OCI-LY3 (cell line): ENCODE data around the gene DSCAM.

ENCODE experiments used
- H2AFZ ChIP-seq: fragments of 200-600, 300-600 bp; shearing (Covaris generic); 2 replicates; pipeline ENCODE4 v1.6.0; 2014; ENCODE audit warnings: antibody characterized with exemption, low read depth, low read length
- H3K27ac ChIP-seq: fragments of 200-600, 300-600 bp; sonication (generic); 2 replicates; pipeline ENCODE4 v1.5.1; 2014; ENCODE audit warnings: mild to moderate bottlenecking, low read length, moderate library complexity, mixed read lengths
- H3K27me3 ChIP-seq: fragments of 200-600, 300-600 bp; sonication (generic); 2 replicates; pipeline ENCODE4 v1.6.1; 2014; ENCODE audit warnings: low read depth, low read length, mixed read lengths
- H3K36me3 ChIP-seq: fragments of 200-600, 300-600 bp; sonication (generic); replicated peaks from 2 replicates; pipeline ENCODE3; 2014; ENCODE audit warnings: low read depth, low read length, mixed read lengths
- H3K4me1 ChIP-seq: fragments of 300-600, 200-600 bp; sonication (generic); 2 replicates; pipeline ENCODE4 v1.6.1; 2014; ENCODE audit warnings: low read length, mixed read lengths
- H3K4me2 ChIP-seq: fragments of 200-600, 300-600 bp; sonication (generic); 2 replicates; pipeline ENCODE4 v1.6.1; 2014; ENCODE audit warnings: low read length, mixed read lengths
- H3K4me3 ChIP-seq: fragments of 300-600, 200-600 bp; sonication (generic); 2 replicates; pipeline ENCODE4 v1.5.1; 2014; ENCODE audit warnings: antibody characterized with exemption, mild to moderate bottlenecking, low read length, moderate library complexity
- H3K79me2 ChIP-seq: fragments of 300-600, 200-600 bp; shearing (Covaris generic); 2 replicates; pipeline ENCODE4 v1.6.1; 2014; ENCODE audit warnings: mild to moderate bottlenecking, low read length, mixed read lengths
- H3K9ac ChIP-seq: fragments of 300-600, 200-600 bp; shearing (Covaris generic); 2 replicates; pipeline ENCODE4 v1.6.0; 2014; ENCODE audit warnings: mild to moderate bottlenecking, low read length, moderate library complexity
- H3K9me3 ChIP-seq: fragments of 200-600, 300-600 bp; shearing (Covaris generic); 2 replicates; pipeline ENCODE4 v1.6.1; 2014; ENCODE audit warnings: low read length, mixed read lengths; ENCODE audit not compliant: insufficient read depth
- H4K20me1 ChIP-seq: fragments of 200-600, 300-600 bp; sonication (generic); 2 replicates; pipeline ENCODE4 v1.6.1; 2016; ENCODE audit warnings: low read length, mixed read lengths; ENCODE audit not compliant: insufficient read depth
- CTCF ChIP-seq: fragments of 200-600, 300-600 bp; sonication (generic); IDR thresholded peaks from 2 replicates; pipeline ENCODE4 v1.5.1; 2014; ENCODE audit warnings: antibody characterized with exemption, low read length, low read depth
- EZH2phosphoT487 ChIP-seq: fragments of 200-600 bp; shearing (Covaris generic); IDR thresholded peaks from 2 replicates; pipeline ENCODE4 v1.6.1; 2018; ENCODE audit warnings: antibody characterized with exemption, mixed run types, low read depth

The DSCAM gene

GRCh38 chr21:40766381-40766780, 80.6 kb downstream of the DSCAM start:
- H4K20me1 ChIP-seq = no peaks in the 10 kb centered on the region
- H3K27me3 ChIP-seq = no peaks in the 10 kb centered on the region
- no peak overlapping the region for H3K4me2 ChIP-seq
- TF ChIP-seq EZH2phosphoT487 = no peak
- TF ChIP-seq CTCF = no peak
- H3K4me3 ChIP-seq = no peak overlapping the region
- H3K4me1 ChIP-seq = peaks cover 13% of the 10 kb centered on the region
- no peak overlapping the region for H3K9ac ChIP-seq
- H3K27ac ChIP-seq = no peak overlapping the region
- H3K9me3 ChIP-seq = no peaks in the 10 kb centered on the region
- H3K36me3 ChIP-seq = no peaks in the 10 kb centered on the region
- no peak overlapping the region for H2AFZ ChIP-seq
- no peaks in the 10 kb centered on the region for H3K79me2 ChIP-seq

- no peak overlapping the region for H3K4me3 ChIP-seq
- no peak overlapping the region for H3K27ac ChIP-seq
- peaks cover 12% of the 10 kb centered on the region for H3K4me1 ChIP-seq
- H3K4me2 ChIP-seq = no peak overlapping the region
- TF ChIP-seq CTCF (no peak), EZH2phosphoT487 (no peak)
- H3K9me3 ChIP-seq = no peaks in the 10 kb centered on the region
- no peaks in the 10 kb centered on the region for H4K20me1 ChIP-seq
- H2AFZ ChIP-seq = no peak overlapping the region
- no peaks in the 10 kb centered on the region for H3K36me3 ChIP-seq
- H3K79me2 ChIP-seq = no peaks in the 10 kb centered on the region
- no peak overlapping the region for H3K9ac ChIP-seq
- no peaks in the 10 kb centered on the region for H3K27me3 ChIP-seq
Observed at GRCh38 chr21:40765811-40766210, 81.1 kb downstream of the DSCAM start.

- Histone ChIP-seq H3K4me2 (no peak overlapping the region), H3K27ac (no peak overlapping the region), H3K4me3 (no peak overlapping the region), H4K20me1 (no peaks in the 10 kb centered on the region), H3K27me3 (no peaks in the 10 kb centered on the region), H3K79me2 (no peaks in the 10 kb centered on the region), H3K4me1 (no peaks in the 10 kb centered on the region), H2AFZ (no peak overlapping the region), H3K9me3 (no peaks in the 10 kb centered on the region), H3K36me3 (no peaks in the 10 kb centered on the region), H3K9ac (no peak overlapping the region)
- no peak for TF ChIP-seq EZH2phosphoT487
- TF ChIP-seq CTCF = no peak
Observed at GRCh38 chr21:40760821-40761220, 86.1 kb downstream of the DSCAM start.

GRCh38 chr21:40759061-40759460, 87.9 kb downstream of the DSCAM start:
- H3K79me2 ChIP-seq = no peaks in the 10 kb centered on the region

More at GRCh38 chr21:40759061-40759460, 87.9 kb downstream of the DSCAM start:
- H3K9me3 ChIP-seq = no peaks in the 10 kb centered on the region
- no peak overlapping the region for H3K9ac ChIP-seq
- H3K36me3 ChIP-seq = no peaks in the 10 kb centered on the region
- H3K27me3 ChIP-seq = no peaks in the 10 kb centered on the region
- TF ChIP-seq CTCF = no peak
- TF ChIP-seq EZH2phosphoT487 = no peak
- no peaks in the 10 kb centered on the region for H4K20me1 ChIP-seq
- H3K27ac ChIP-seq = no peak overlapping the region
- H3K4me2 ChIP-seq = no peak overlapping the region
- no peak overlapping the region for H2AFZ ChIP-seq
- no peak overlapping the region for H3K4me3 ChIP-seq
- no peaks in the 10 kb centered on the region for H3K4me1 ChIP-seq
